IMR-90 (cell line): Measurements from ENCODE around the gene EML1. TPM values are rescaled to one million over a fixed set of nuclear protein-coding genes. Genes with fewer than 3 reads are reported as not detected.
A peak's percentile ranks its signal among the peaks of the same experiment; 100 is the strongest.

Experiments
- ATAC-seq: fragments of 200-7000 bp; cut with Tn5 transposase; 2 replicates; pipeline ENCODE4 v1.9.1; 2020; ENCODE audit warnings: low read depth, mild to moderate bottlenecking, moderate library complexity
- BruUV-seq: library from RNA; stranded (reverse); fragments of 400-500 nt; replicated peaks from 2 replicates; lab custom pipeline; 2021; lab: Mats Ljungman, UMichigan
- CTCF ChIA-PET: fragments of 300-600 bp; formaldehyde crosslinking; extraction: SDS; loops from one replicate; lab custom pipeline; 2021; ENCODE audit warnings: antibody characterized with exemption; lab: Yijun Ruan, JAX
- POLR2A ChIA-PET: fragments of 300-600 bp; sonication (Branson Sonifier 250); formaldehyde crosslinking; loops from one replicate; lab custom pipeline; 2022; ENCODE audit warnings: antibody characterized with exemption; ENCODE audit not compliant: unreplicated experiment; lab: Charles Lee
- DNase-seq: peaks from one replicate; pipeline ENCODE4 v3.0.0; 2013
- H2AFZ ChIP-seq: replicated peaks from 2 replicates; pipeline ENCODE3; 2013; ENCODE audit warnings: low read length, mild to moderate bottlenecking; ENCODE audit not compliant: poor library complexity
- H2AK5ac ChIP-seq: 2 replicates; pipeline ENCODE4 v1.6.1; 2013; ENCODE audit warnings: low read depth, low read length, inconsistent platforms
- H2AK9ac ChIP-seq: replicated peaks from 2 replicates; pipeline ENCODE3; 2013; ENCODE audit warnings: mild to moderate bottlenecking, low read depth, low read length, moderate library complexity; ENCODE audit not compliant: poor library complexity
- H2BK120ac ChIP-seq: 2 replicates; pipeline ENCODE4 v1.6.1; 2013; ENCODE audit warnings: low read depth, low read length, inconsistent platforms
- H2BK15ac ChIP-seq: 3 replicates; pipeline ENCODE4 v1.6.1; 2013; ENCODE audit warnings: low read depth, low read length, inconsistent platforms
- H2BK20ac ChIP-seq: 2 replicates; pipeline ENCODE4 v1.6.1; 2013; ENCODE audit warnings: low read depth, mild to moderate bottlenecking, inconsistent platforms, low read length, moderate library complexity
- H2BK5ac ChIP-seq: 2 replicates; pipeline ENCODE4 v1.6.1; 2013; ENCODE audit warnings: mild to moderate bottlenecking, low read depth, low read length, inconsistent platforms; ENCODE audit not compliant: poor library complexity, severe bottlenecking
- H3K14ac ChIP-seq: replicated peaks from 2 replicates; pipeline ENCODE4 v1.6.1; 2013; ENCODE audit warnings: low read depth, low read length, inconsistent platforms
- H3K18ac ChIP-seq: 2 replicates; pipeline ENCODE4 v1.6.1; 2013; ENCODE audit warnings: low read depth, low read length, control low read depth
- H3K23ac ChIP-seq: 2 replicates; pipeline ENCODE4 v1.6.1; 2013; ENCODE audit warnings: low read depth, low read length, inconsistent platforms
- H3K27ac ChIP-seq: 2 replicates; pipeline ENCODE4 v1.5.1; 2013; ENCODE audit warnings: mild to moderate bottlenecking, control low read depth, low read length; ENCODE audit not compliant: insufficient read depth
- H3K27me3 ChIP-seq: 2 replicates; pipeline ENCODE4 v1.6.1; 2013; ENCODE audit warnings: low read length; ENCODE audit not compliant: control insufficient read depth, insufficient read depth
- H3K36me3 ChIP-seq: 2 replicates; pipeline ENCODE4 v1.6.1; 2013; ENCODE audit warnings: low read length, mixed read lengths; ENCODE audit not compliant: control insufficient read depth, insufficient read depth
- H3K4ac ChIP-seq: 2 replicates; pipeline ENCODE4 v1.6.1; 2013; ENCODE audit warnings: low read depth, low read length, inconsistent platforms
- H3K4me1 ChIP-seq: 2 replicates; pipeline ENCODE4 v1.6.1; 2013; ENCODE audit warnings: low read length, mixed read lengths; ENCODE audit not compliant: control insufficient read depth, insufficient read depth
- H3K4me2 ChIP-seq: 2 replicates; pipeline ENCODE4 v1.6.1; 2013; ENCODE audit warnings: low read depth, mild to moderate bottlenecking, control low read depth, low read length, moderate library complexity
- H3K4me3 ChIP-seq: 2 replicates; pipeline ENCODE4 v1.5.1; 2013; ENCODE audit warnings: low read depth, mild to moderate bottlenecking, control low read depth, low read length, moderate library complexity; ENCODE audit not compliant: insufficient read depth
- H3K56ac ChIP-seq: 2 replicates; pipeline ENCODE4 v1.6.1; 2013; ENCODE audit warnings: low read length, inconsistent platforms; ENCODE audit not compliant: insufficient read depth; ENCODE audit errors: extremely low read depth
- H3K79me1 ChIP-seq, 2 experiments: 2 replicates each; pipeline ENCODE4 v1.6.1; 2013; ENCODE audit warnings: low read length in 2 of 2, inconsistent platforms in 1 of 2, low read depth in 1 of 2
- H3K9ac ChIP-seq: 2 replicates; pipeline ENCODE4 v1.6.1; 2013; ENCODE audit warnings: low read depth, low read length, control low read depth
- H3K9me1 ChIP-seq: 2 replicates; pipeline ENCODE4 v1.6.1; 2013; ENCODE audit warnings: low read length, inconsistent platforms; ENCODE audit not compliant: insufficient read depth
- H3K9me3 ChIP-seq: 2 replicates; pipeline ENCODE4 v1.6.1; 2013; ENCODE audit warnings: low read length; ENCODE audit not compliant: control insufficient read depth, insufficient read depth
- H4K20me1 ChIP-seq: 2 replicates; pipeline ENCODE4 v1.6.1; 2013; ENCODE audit warnings: low read length, inconsistent platforms; ENCODE audit not compliant: insufficient read depth
- H4K5ac ChIP-seq: 2 replicates; pipeline ENCODE4 v1.6.1; 2013; ENCODE audit warnings: mild to moderate bottlenecking, low read depth, low read length, control low read depth
- H4K8ac ChIP-seq, 2 experiments: 2 replicates each; pipeline ENCODE4 v1.6.1; 2013; ENCODE audit warnings: low read depth in 2 of 2, low read length in 2 of 2, control low read depth in 1 of 2, inconsistent platforms in 1 of 2
- H4K91ac ChIP-seq: 2 replicates; pipeline ENCODE4 v1.6.1; 2013; ENCODE audit warnings: low read depth, low read length, inconsistent platforms; ENCODE audit not compliant: insufficient read depth
- BHLHE40 ChIP-seq: fragments of 150-350 bp; IDR thresholded peaks from 2 replicates; pipeline ENCODE4 v1.6.1; 2016; ENCODE audit warnings: mild to moderate bottlenecking, low read depth, low read length
- CEBPB ChIP-seq: IDR thresholded peaks from 2 replicates; pipeline ENCODE4 v1.6.1; 2012; ENCODE audit warnings: low read depth, low read length, improper control_type of control experiment
- CHD1 ChIP-seq: IDR thresholded peaks from 2 replicates; pipeline ENCODE4 v1.6.1; 2012; ENCODE audit warnings: low read depth, low read length, improper control_type of control experiment
- FOS ChIP-seq: fragments of 150-350 bp; IDR thresholded peaks from 2 replicates; pipeline ENCODE4 v1.6.1; 2016; ENCODE audit warnings: low read depth, low read length
- MAZ ChIP-seq: IDR thresholded peaks from 2 replicates; pipeline ENCODE4 v1.6.1; 2012; ENCODE audit warnings: low read depth, mild to moderate bottlenecking, low read length, improper control_type of control experiment, moderate library complexity, borderline replicate concordance
- NFE2L2 ChIP-seq: fragments of 150-350 bp; IDR thresholded peaks from 2 replicates; pipeline ENCODE4 v1.6.1; 2016; ENCODE audit warnings: low read depth, mild to moderate bottlenecking, low read length
- POLR2A ChIP-seq: IDR thresholded peaks from 2 replicates; pipeline ENCODE4 v1.6.1; 2012; ENCODE audit warnings: mild to moderate bottlenecking, low read depth, low read length
- RAD21 ChIP-seq: IDR thresholded peaks from 2 replicates; pipeline ENCODE4 v1.6.1; 2012; ENCODE audit warnings: low read length, improper control_type of control experiment
- RCOR1 ChIP-seq: IDR thresholded peaks from 2 replicates; pipeline ENCODE4 v1.6.1; 2012; ENCODE audit warnings: mild to moderate bottlenecking, low read length, improper control_type of control experiment; ENCODE audit not compliant: insufficient replicate concordance
- RFX5 ChIP-seq: IDR thresholded peaks from 2 replicates; pipeline ENCODE4 v1.8.0; 2012; ENCODE audit warnings: low read depth, mild to moderate bottlenecking, low read length, moderate library complexity
- SMC3 ChIP-seq: fragments of 150-350 bp; IDR thresholded peaks from 2 replicates; pipeline ENCODE4 v1.6.1; 2016; ENCODE audit warnings: low read depth, mild to moderate bottlenecking, antibody characterized with exemption, low read length, moderate library complexity
- WGBS, 2 experiments: methylation state at CpG; one replicate each; pipeline versions ENCODE4 v1.1.5 to v1.1.7; 2013; ENCODE audit warnings: missing lambda C conversion rate in 2 of 2; ENCODE audit not compliant: insufficient read length in 1 of 2; ENCODE audit errors: extremely low coverage in 2 of 2; 5-methylcytosine and 5-hydroxymethylcytosine counted together
- dilution Hi-C: fragments of 300-500 bp; cut with HindIII; formaldehyde crosslinking; loops from one replicate; pipeline ENCODE4 v1.14.3; 2018; ENCODE audit warnings: low sequenced_read_pairs; ENCODE audit not compliant: unreplicated experiment
- in situ Hi-C: fragments of 300-500 bp; cut with MboI; formaldehyde crosslinking; loops from 3 replicates; pipeline ENCODE4 v1.14.3; 2019; ENCODE audit warnings: low sequenced_read_pairs, inconsistent platforms, mixed read lengths
- intact Hi-C: fragments of 100-400 bp; cut with micrococcal nuclease; formaldehyde crosslinking; loops from 2 replicates; pipeline ENCODE4 v1.10.0; 2022
- polyA plus RNA-seq, 3 experiments: library from polyadenylated mRNA; depleted of rRNA; stranded (reverse); fragments of >200 nt; gene quantifications; 2 replicates each; pipeline ENCODE4 v1.2.3, GENCODE V29; 2012; ENCODE audit warnings: low replicate concordance in 1 of 3
- total RNA-seq: library from RNA; depleted of rRNA; stranded (reverse); fragments of >200 nt; gene quantifications from 2 replicates; pipeline ENCODE4 v1.2.3, GENCODE V29; 2012
- TF ChIP-seq, protein P1 (sequence below): fragments of 150-350 bp; IDR thresholded peaks from 2 replicates; pipeline ENCODE4 v1.6.1; 2017; ENCODE audit warnings: mild to moderate bottlenecking, antibody characterized with exemption, low read length, low read depth
- TF ChIP-seq, protein P2 (sequence below): fragments of 150-350 bp; IDR thresholded peaks from 2 replicates; pipeline ENCODE4 v1.6.1; 2016; ENCODE audit warnings: low read depth, mild to moderate bottlenecking, low read length, moderate library complexity, borderline replicate concordance
- TF ChIP-seq, protein P3 (sequence below): conservative IDR thresholded peaks from 2 replicates; pipeline ENCODE4 v1.5.1; 2012; ENCODE audit warnings: mild to moderate bottlenecking, low read depth, low read length, improper control_type of control experiment

EML1 gene
- total and polyA plus RNA-seq, 2 of the 4 experiments (the other 2 are of a cell fraction) = 14.0 to 42.3 TPM

GRCh38 chr14:99758121-99758821 is 34.9 kb upstream of the EML1 start:
- H3K79me1 ChIP-seq = peaks cover 0 to 15% of the 10 kb centered on the region in 2 experiments; a peak in 2 of 4 replicates
- no peaks in the 10 kb centered on the region for H3K9me3 ChIP-seq
- H2BK20ac ChIP-seq = peak overlapping the region; percentile 91
- peak overlapping the region; percentile 56 for H3K4me2 ChIP-seq
- peak overlapping the region; percentile 88 for H3K27ac ChIP-seq
- peak overlapping the region; percentile 89 for H3K23ac ChIP-seq
- peaks cover 4% of the 10 kb centered on the region; the same call in 1 of the 2 replicates for H4K20me1 ChIP-seq
- H3K56ac ChIP-seq = peak overlapping the region; percentile 78
- dilution Hi-C loops (no loop called here), in situ Hi-C loops (no loop called here), intact Hi-C loops (no loop called here)
- peaks cover 30% of the 10 kb centered on the region for H3K9me1 ChIP-seq
- ChIA-PET POLR2A (interaction anchor here (0.9 kb wide), 1 partner anchor 13 kb away, joined by 3 read pairs; no protein-coding TSS in a partner anchor), CTCF (interaction anchor here (0.9 to 1.0 kb wide), 2 partner anchors 12 to 155 kb away, joined by 3 read pairs; partner anchors contain the start of gene CCDC85C)
- H3K36me3 ChIP-seq = no peaks in the 10 kb centered on the region
- peak overlapping the region; percentile 95 for H3K14ac ChIP-seq
- H3K4me3 ChIP-seq = no peak overlapping the region
- H2BK5ac ChIP-seq = peak overlapping the region; percentile 94
- H3K4ac ChIP-seq = peak overlapping the region; percentile 96
- ATAC-seq (peak; percentile 79), DNase-seq (peak; percentile 96)
- peak overlapping the region; percentile 76 for H2AK9ac ChIP-seq
- 3% methylated on average over 6 of the region's 11 CpGs; no CpG with 5 or more reads in 1 of the 2 experiments for WGBS, 2 experiments
- H4K5ac ChIP-seq = peak overlapping the region; percentile 82
- no TSS peak for BruUV-seq
- H3K27me3 ChIP-seq = no peaks in the 10 kb centered on the region
- H4K8ac ChIP-seq = peak overlapping the region; percentile 86 to 89
- H2BK120ac ChIP-seq = peak overlapping the region; percentile 97
- H3K9ac ChIP-seq = peak overlapping the region; percentile 35
- H3K4me1 ChIP-seq = peaks cover 52% of the 10 kb centered on the region
- H3K18ac ChIP-seq = peak overlapping the region; percentile 81
- H4K91ac ChIP-seq = peak overlapping the region; percentile 96
- H2AFZ ChIP-seq = peak overlapping the region; percentile 84
- peak overlapping the region; percentile 89 for H2BK15ac ChIP-seq
- H2AK5ac ChIP-seq = peak overlapping the region; percentile 96
- TF ChIP-seq, protein P1, sequence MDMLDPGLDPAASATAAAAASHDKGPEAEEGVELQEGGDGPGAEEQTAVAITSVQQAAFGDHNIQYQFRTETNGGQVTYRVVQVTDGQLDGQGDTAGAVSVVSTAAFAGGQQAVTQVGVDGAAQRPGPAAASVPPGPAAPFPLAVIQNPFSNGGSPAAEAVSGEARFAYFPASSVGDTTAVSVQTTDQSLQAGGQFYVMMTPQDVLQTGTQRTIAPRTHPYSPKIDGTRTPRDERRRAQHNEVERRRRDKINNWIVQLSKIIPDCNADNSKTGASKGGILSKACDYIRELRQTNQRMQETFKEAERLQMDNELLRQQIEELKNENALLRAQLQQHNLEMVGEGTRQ = no peak
- TF ChIP-seq RAD21 (no peak; the same call in 1 of the 2 replicates), NFE2L2 (no peak), RFX5 (no peak), BHLHE40 (no peak), CHD1 (no peak), POLR2A (no peak), RCOR1 (no peak), SMC3 (0 out of 2 replicates have a peak, but pooled peaks have one; percentile 13), CEBPB (no peak), MAZ (no peak), FOS (peak; percentile 60; the same call in 1 of the 2 replicates)
- TF ChIP-seq, protein P2, sequence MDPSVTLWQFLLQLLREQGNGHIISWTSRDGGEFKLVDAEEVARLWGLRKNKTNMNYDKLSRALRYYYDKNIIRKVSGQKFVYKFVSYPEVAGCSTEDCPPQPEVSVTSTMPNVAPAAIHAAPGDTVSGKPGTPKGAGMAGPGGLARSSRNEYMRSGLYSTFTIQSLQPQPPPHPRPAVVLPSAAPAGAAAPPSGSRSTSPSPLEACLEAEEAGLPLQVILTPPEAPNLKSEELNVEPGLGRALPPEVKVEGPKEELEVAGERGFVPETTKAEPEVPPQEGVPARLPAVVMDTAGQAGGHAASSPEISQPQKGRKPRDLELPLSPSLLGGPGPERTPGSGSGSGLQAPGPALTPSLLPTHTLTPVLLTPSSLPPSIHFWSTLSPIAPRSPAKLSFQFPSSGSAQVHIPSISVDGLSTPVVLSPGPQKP = no peak
- TF ChIP-seq, protein P3, sequence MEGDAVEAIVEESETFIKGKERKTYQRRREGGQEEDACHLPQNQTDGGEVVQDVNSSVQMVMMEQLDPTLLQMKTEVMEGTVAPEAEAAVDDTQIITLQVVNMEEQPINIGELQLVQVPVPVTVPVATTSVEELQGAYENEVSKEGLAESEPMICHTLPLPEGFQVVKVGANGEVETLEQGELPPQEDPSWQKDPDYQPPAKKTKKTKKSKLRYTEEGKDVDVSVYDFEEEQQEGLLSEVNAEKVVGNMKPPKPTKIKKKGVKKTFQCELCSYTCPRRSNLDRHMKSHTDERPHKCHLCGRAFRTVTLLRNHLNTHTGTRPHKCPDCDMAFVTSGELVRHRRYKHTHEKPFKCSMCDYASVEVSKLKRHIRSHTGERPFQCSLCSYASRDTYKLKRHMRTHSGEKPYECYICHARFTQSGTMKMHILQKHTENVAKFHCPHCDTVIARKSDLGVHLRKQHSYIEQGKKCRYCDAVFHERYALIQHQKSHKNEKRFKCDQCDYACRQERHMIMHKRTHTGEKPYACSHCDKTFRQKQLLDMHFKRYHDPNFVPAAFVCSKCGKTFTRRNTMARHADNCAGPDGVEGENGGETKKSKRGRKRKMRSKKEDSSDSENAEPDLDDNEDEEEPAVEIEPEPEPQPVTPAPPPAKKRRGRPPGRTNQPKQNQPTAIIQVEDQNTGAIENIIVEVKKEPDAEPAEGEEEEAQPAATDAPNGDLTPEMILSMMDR = no peak
